H9 (cell line): ENCODE data around the gene ERFE. TPM values are rescaled to one million over a fixed set of nuclear protein-coding genes. Genes with fewer than 3 reads are reported as not detected.

Experiments
- DNase-seq: peaks from one replicate; pipeline ENCODE4 v3.0.0-alpha.2; 2017
- H2AFZ ChIP-seq: one replicate; pipeline ENCODE4 v1.6.1; 2013; ENCODE audit warnings: mild to moderate bottlenecking, low read length, control low read depth, moderate library complexity
- H2AK5ac ChIP-seq: 2 replicates; pipeline ENCODE4 v1.6.1; 2013; ENCODE audit warnings: low read length, control low read depth, mixed read lengths; ENCODE audit not compliant: insufficient read length
- H2BK120ac ChIP-seq: one replicate; pipeline ENCODE4 v1.6.1; 2013; ENCODE audit warnings: low read depth, mild to moderate bottlenecking, low read length, control low read depth, inconsistent platforms; ENCODE audit not compliant: poor library complexity, severe bottlenecking
- H2BK12ac ChIP-seq: 2 replicates; pipeline ENCODE4 v1.6.1; 2013; ENCODE audit warnings: low read length, control low read depth, mixed read lengths, low read depth; ENCODE audit not compliant: insufficient read length
- H2BK15ac ChIP-seq: 2 replicates; pipeline ENCODE4 v1.6.1; 2013; ENCODE audit warnings: low read depth, low read length, control low read depth
- H2BK20ac ChIP-seq: one replicate; pipeline ENCODE4 v1.6.1; 2013; ENCODE audit warnings: low read depth, mild to moderate bottlenecking, low read length, control low read depth, inconsistent platforms; ENCODE audit not compliant: poor library complexity, severe bottlenecking
- H2BK5ac ChIP-seq: 2 replicates; pipeline ENCODE4 v1.6.1; 2013; ENCODE audit warnings: low read length, control low read depth, mixed read lengths; ENCODE audit not compliant: insufficient read length
- H3K14ac ChIP-seq: 2 replicates; pipeline ENCODE4 v1.6.1; 2013; ENCODE audit warnings: low read length, control low read depth; ENCODE audit not compliant: insufficient read depth
- H3K18ac ChIP-seq: 2 replicates; pipeline ENCODE4 v1.6.1; 2013; ENCODE audit warnings: low read depth, mild to moderate bottlenecking, mixed read lengths, low read length, control low read depth; ENCODE audit not compliant: insufficient read length
- H3K23ac ChIP-seq: 2 replicates; pipeline ENCODE4 v1.6.1; 2013; ENCODE audit warnings: low read length, control low read depth, mixed read lengths, low read depth; ENCODE audit not compliant: insufficient read length
- H3K23me2 ChIP-seq: 2 replicates; pipeline ENCODE4 v1.6.1; 2013; ENCODE audit warnings: low read depth, mild to moderate bottlenecking, mixed read lengths, low read length, control low read depth; ENCODE audit not compliant: insufficient read length, poor library complexity, severe bottlenecking
- H3K27ac ChIP-seq: 2 replicates; pipeline ENCODE4 v1.5.1; 2013; ENCODE audit warnings: low read length, control low read depth, mixed read lengths, low read depth; ENCODE audit not compliant: insufficient read length
- H3K27me3 ChIP-seq: 2 replicates; pipeline ENCODE4 v1.6.1; 2013; ENCODE audit warnings: low read length, control low read depth, inconsistent platforms; ENCODE audit not compliant: insufficient read depth
- H3K4ac ChIP-seq: 2 replicates; pipeline ENCODE4 v1.6.1; 2013; ENCODE audit warnings: low read depth, mild to moderate bottlenecking, control low read depth, inconsistent platforms, low read length, moderate library complexity
- H3K4me1 ChIP-seq: 2 replicates; pipeline ENCODE4 v1.6.1; 2013; ENCODE audit warnings: low read length, control low read depth, inconsistent platforms; ENCODE audit not compliant: insufficient read depth
- H3K4me2 ChIP-seq: 2 replicates; pipeline ENCODE4 v1.6.1; 2013; ENCODE audit warnings: low read length, control low read depth, mixed read lengths; ENCODE audit not compliant: insufficient read length, insufficient read depth
- H3K56ac ChIP-seq: 2 replicates; pipeline ENCODE4 v1.6.1; 2013; ENCODE audit warnings: low read depth, mild to moderate bottlenecking, mixed read lengths, low read length, control low read depth; ENCODE audit not compliant: insufficient read length
- H3K79me1 ChIP-seq: 2 replicates; pipeline ENCODE4 v1.6.1; 2013; ENCODE audit warnings: low read depth, mild to moderate bottlenecking, moderate library complexity, low read length, control low read depth, inconsistent platforms; ENCODE audit not compliant: insufficient read depth, poor library complexity, severe bottlenecking
- H3K79me2 ChIP-seq: 2 replicates; pipeline ENCODE4 v1.6.1; 2013; ENCODE audit warnings: low read length, control low read depth, inconsistent platforms; ENCODE audit not compliant: insufficient read depth
- H3K9ac ChIP-seq: 2 replicates; pipeline ENCODE4 v1.6.1; 2013; ENCODE audit warnings: low read length, control low read depth, mixed read lengths; ENCODE audit not compliant: insufficient read length; ENCODE audit errors: extremely low read depth
- H3K9me3 ChIP-seq: one replicate; pipeline ENCODE4 v1.6.1; 2013; ENCODE audit warnings: low read depth, low read length, inconsistent platforms; ENCODE audit not compliant: control insufficient read depth
- H3T11ph ChIP-seq: one replicate; pipeline ENCODE4 v1.6.1; 2013; ENCODE audit warnings: mild to moderate bottlenecking, low read length, control low read depth, inconsistent platforms
- H4K20me1 ChIP-seq: one replicate; pipeline ENCODE4 v1.6.1; 2013; ENCODE audit not compliant: control insufficient read depth, insufficient read length, insufficient read depth
- H4K5ac ChIP-seq: 2 replicates; pipeline ENCODE4 v1.6.1; 2013; ENCODE audit warnings: low read depth, mild to moderate bottlenecking, mixed read lengths, low read length, control low read depth; ENCODE audit not compliant: insufficient read length
- H4K8ac ChIP-seq: replicated peaks from 2 replicates; pipeline ENCODE4 v1.6.1; 2013; ENCODE audit warnings: low read length, control low read depth, mixed read lengths, low read depth; ENCODE audit not compliant: insufficient read length
- H4K91ac ChIP-seq: 2 replicates; pipeline ENCODE4 v1.6.1; 2013; ENCODE audit warnings: low read depth, mild to moderate bottlenecking, moderate library complexity, mixed read lengths, low read length, control low read depth; ENCODE audit not compliant: insufficient read length
- H3K27ac Mint-ChIP-seq, 3 experiments: 2 replicates in 2 of 3; 3 replicates in 1 of 3; pipeline ENCODE4 v1.8.0; 2020 to 2021; ENCODE audit warnings: mixed read lengths in 3 of 3, mild to moderate bottlenecking in 1 of 3, moderate library complexity in 1 of 3
- H3K27me3 Mint-ChIP-seq: 2 replicates; pipeline ENCODE4 v1.8.0; 2021; ENCODE audit warnings: low read depth, mild to moderate bottlenecking, moderate library complexity, mixed read lengths
- H3K36me3 Mint-ChIP-seq, 3 experiments: 2 replicates in 2 of 3; 3 replicates in 1 of 3; pipeline ENCODE4 v1.8.0; 2020 to 2021; ENCODE audit warnings: low read depth in 3 of 3, mixed read lengths in 3 of 3; ENCODE audit not compliant: insufficient read depth in 1 of 3
- H3K4me1 Mint-ChIP-seq, 2 experiments: 2 replicates each; pipeline ENCODE4 v1.8.0; 2020; ENCODE audit warnings: mixed read lengths in 2 of 2
- H3K4me3 Mint-ChIP-seq, 2 experiments: 2 replicates in 1 of 2; 3 replicates in 1 of 2; pipeline ENCODE4 v1.8.0; 2020 to 2021; ENCODE audit warnings: mild to moderate bottlenecking in 2 of 2, mixed read lengths in 2 of 2, moderate library complexity in 1 of 2
- H3K9me3 Mint-ChIP-seq, 2 experiments: 2 replicates in 1 of 2; 3 replicates in 1 of 2; pipeline ENCODE4 v1.8.0; 2020; ENCODE audit warnings: mild to moderate bottlenecking in 2 of 2, mixed read lengths in 2 of 2, moderate library complexity in 1 of 2
- WGBS: extraction: QIAGEN DNeasy Blood & Tissue Kit; methylation state at CpG from one replicate; pipeline ENCODE4 v1.1.7; 2013; ENCODE audit warnings: missing lambda C conversion rate, low lambda C conversion rate, mixed read lengths; ENCODE audit not compliant: insufficient read length; ENCODE audit errors: extremely low coverage; 5-methylcytosine and 5-hydroxymethylcytosine counted together
- long read RNA-seq: library from polyadenylated mRNA; unstranded; transcript quantifications from one replicate; pipeline ENCODE4 v2.0.0, GENCODE V29; 2020
- total RNA-seq: library from RNA; stranded (reverse); gene quantifications from 2 replicates; pipeline ENCODE4 v1.2.1, GENCODE V29; 2021
- TF ChIP-seq, protein P1 (sequence below): fragments of 200-600 bp; sonication (generic); conservative IDR thresholded peaks from 3 replicates; pipeline ENCODE4 v1.8.0; 2021; ENCODE audit warnings: antibody characterized with exemption, mild to moderate bottlenecking

ERFE gene, protein sequence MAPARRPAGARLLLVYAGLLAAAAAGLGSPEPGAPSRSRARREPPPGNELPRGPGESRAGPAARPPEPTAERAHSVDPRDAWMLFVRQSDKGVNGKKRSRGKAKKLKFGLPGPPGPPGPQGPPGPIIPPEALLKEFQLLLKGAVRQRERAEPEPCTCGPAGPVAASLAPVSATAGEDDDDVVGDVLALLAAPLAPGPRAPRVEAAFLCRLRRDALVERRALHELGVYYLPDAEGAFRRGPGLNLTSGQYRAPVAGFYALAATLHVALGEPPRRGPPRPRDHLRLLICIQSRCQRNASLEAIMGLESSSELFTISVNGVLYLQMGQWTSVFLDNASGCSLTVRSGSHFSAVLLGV
- 2.0 and 2.1 TPM in 2 replicates for total RNA-seq
- long read RNA-seq, result 0 reads

DNA sequence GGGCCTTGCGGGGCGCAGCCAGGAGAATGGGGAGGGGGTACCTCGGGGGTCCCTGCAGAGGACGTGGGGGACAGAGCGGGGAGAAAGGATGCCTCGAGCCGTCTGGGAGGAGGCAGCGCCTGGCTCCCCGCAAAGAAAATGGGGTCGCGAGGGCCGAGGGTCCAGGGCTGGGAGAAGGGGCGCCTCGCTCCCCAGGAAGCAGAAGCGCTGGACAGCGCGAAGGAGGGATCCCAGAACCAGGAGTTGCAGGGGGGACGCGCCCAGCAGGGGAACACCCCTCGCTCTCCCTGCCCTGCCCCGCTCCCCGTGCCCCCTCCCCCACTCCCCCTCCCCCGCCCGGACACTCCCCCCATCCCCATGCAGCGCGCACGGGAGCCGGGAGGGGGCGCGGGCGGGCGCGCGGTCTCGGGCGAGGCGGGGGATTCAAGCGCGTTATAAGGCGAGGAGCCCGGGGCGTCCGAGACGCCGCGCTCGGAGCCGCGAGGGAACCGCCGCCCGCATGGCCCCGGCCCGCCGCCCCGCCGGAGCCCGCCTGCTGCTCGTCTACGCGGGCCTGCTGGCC is at the start of gene ERFE:
Gene ERFE (plus strand): TSS at position 462 of the 562 bp plus-strand sequence. CDS start 38 bp downstream, at position 500.
- no peak within 1 kb of the TSS for H2AFZ ChIP-seq
- no peak within 1 kb of the TSS for H4K5ac ChIP-seq
- TF ChIP-seq, protein P1, sequence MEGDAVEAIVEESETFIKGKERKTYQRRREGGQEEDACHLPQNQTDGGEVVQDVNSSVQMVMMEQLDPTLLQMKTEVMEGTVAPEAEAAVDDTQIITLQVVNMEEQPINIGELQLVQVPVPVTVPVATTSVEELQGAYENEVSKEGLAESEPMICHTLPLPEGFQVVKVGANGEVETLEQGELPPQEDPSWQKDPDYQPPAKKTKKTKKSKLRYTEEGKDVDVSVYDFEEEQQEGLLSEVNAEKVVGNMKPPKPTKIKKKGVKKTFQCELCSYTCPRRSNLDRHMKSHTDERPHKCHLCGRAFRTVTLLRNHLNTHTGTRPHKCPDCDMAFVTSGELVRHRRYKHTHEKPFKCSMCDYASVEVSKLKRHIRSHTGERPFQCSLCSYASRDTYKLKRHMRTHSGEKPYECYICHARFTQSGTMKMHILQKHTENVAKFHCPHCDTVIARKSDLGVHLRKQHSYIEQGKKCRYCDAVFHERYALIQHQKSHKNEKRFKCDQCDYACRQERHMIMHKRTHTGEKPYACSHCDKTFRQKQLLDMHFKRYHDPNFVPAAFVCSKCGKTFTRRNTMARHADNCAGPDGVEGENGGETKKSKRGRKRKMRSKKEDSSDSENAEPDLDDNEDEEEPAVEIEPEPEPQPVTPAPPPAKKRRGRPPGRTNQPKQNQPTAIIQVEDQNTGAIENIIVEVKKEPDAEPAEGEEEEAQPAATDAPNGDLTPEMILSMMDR, result peak; percentile 68
- no peak within 1 kb of the TSS for H3K18ac ChIP-seq
- no peak within 1 kb of the TSS for H2BK5ac ChIP-seq
- no peak within 1 kb of the TSS for H3K14ac ChIP-seq
- H3K27ac ChIP-seq, result no peak within 1 kb of the TSS
- no peaks in the 10 kb centered on the region for H3K4me1 ChIP-seq
- peak within 1 kb of the TSS; percentile 60 to 79 for H3K4me3 Mint-ChIP-seq
- H3K36me3 Mint-ChIP-seq, result no peaks in the 10 kb centered on the region; a peak in 2 of 7 replicates
- no peak within 1 kb of the TSS for H4K91ac ChIP-seq
- H3K79me1 ChIP-seq, result no peaks in the 10 kb centered on the region
- no peak within 1 kb of the TSS for H2AK5ac ChIP-seq
- no peak within 1 kb of the TSS for H4K8ac ChIP-seq
- H3K4me1 Mint-ChIP-seq, result peaks cover 13 to 18% of the 10 kb centered on the region in 2 experiments
- H3K9ac ChIP-seq, result no peak within 1 kb of the TSS
- H3K9me3 Mint-ChIP-seq, result no peaks in the 10 kb centered on the region
- no peak within 1 kb of the TSS for H3K27ac Mint-ChIP-seq
- no peaks in the 10 kb centered on the region for H4K20me1 ChIP-seq
- no peak within 1 kb of the TSS for H3T11ph ChIP-seq
- no peak within 1 kb of the TSS for H2BK15ac ChIP-seq
- no peak within 1 kb of the TSS for H3K23ac ChIP-seq
- H3K79me2 ChIP-seq, result no peaks in the 10 kb centered on the region
- H3K23me2 ChIP-seq, result peaks cover 10% of the 10 kb centered on the region
- H3K9me3 ChIP-seq, result no peaks in the 10 kb centered on the region
- peaks cover 46% of the 10 kb centered on the region for H3K27me3 Mint-ChIP-seq
- H2BK12ac ChIP-seq, result no peak within 1 kb of the TSS
- H3K4me2 ChIP-seq, result peak within 1 kb of the TSS; percentile 49
- no peak within 1 kb of the TSS for H2BK120ac ChIP-seq
- H3K27me3 ChIP-seq, result peaks cover 13% of the 10 kb centered on the region; the same call in 1 of the 2 replicates
- WGBS, result no CpG with 5 or more reads among the region's 61 CpGs
- no peak within 1 kb of the TSS for H3K56ac ChIP-seq
- DNase-seq, result peak; percentile 59
- H3K4ac ChIP-seq, result no peak within 1 kb of the TSS
- H2BK20ac ChIP-seq, result no peak within 1 kb of the TSS
